GM18517 (cell line): ENCODE measurements around the gene TMEM54.

Experiments
- ATAC-seq: cut with Tn5 transposase; IDR thresholded peaks from one replicate; pipeline ENCODE4 v1.9.1; 2021; ENCODE audit warnings: mild to moderate bottlenecking, moderate library complexity; ENCODE audit not compliant: unreplicated experiment

Gene TMEM54

GRCh38 chr1:32900956-32901822 lies at the start of gene TMEM54:
Gene TMEM54, minus strand, starts transcription at chr1:32901389. Its CDS starts 151 bp downstream, at chr1:32901238.
- no peak for ATAC-seq

DNA sequence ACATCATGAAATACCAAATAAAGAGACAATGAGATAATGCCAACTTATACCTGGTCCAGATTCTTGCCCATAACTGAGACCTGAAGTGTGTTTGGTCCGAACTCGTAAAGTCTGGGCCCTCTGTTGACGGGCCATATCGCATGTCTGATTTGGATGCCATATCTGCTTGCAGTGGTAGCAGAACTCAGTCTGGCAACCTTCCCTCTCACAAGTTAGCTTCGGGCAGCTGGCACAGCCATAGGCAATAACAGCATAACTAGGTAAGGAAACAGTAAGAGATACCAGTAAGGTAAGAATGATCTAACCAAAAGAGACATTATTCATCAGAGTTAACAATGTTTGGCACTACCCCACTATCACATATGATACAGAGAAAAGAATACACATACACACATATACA lies 48.3 kb upstream of the TMEM54 start:
- no peak for ATAC-seq

DNA sequence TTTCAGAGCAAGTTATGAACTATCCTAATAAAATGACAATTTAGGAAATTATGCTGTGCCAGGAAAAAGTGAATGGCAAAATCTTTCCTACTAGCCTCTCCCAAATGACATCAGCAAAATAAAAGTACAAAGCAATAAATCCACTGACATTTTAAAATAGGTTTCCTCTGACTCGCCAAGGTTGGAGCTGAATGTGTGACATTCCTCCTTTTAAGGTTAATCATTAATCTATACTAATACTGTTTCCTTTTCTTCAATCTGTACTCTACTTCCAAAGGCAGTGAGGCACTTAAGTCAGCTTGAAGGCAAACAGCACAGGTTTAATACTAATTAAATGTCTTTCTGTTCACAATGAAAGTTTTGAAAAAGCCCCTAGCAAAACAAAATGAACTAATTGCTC lies 47.7 kb upstream of the TMEM54 start:
- ATAC-seq = no peak

GRCh38 chr1:32948390-32948722 lies 47.2 kb upstream of the TMEM54 start:
- no peak for ATAC-seq

GRCh38 chr1:32947669-32948389 lies 46.6 kb upstream of the TMEM54 start:
- ATAC-seq = no peak

DNA sequence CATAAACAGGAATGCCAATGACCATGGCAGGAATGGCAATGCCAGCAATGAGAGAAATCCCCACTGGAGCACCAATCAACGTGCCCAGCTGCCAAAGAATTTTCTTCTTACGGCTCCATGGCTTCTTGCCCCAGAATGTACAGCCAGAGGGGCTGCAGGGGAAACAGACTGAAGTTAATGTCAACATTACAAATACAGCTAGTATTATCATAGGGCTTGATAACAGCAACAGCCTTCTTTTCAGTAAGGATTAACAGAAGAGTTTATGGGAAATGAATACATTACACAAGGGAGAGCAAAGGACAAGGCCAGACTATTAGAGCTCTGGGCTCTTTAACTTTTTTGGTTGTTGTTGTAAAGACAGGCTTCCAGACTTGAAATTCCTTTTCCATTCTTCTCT lies 45.2 kb upstream of the TMEM54 start:
- ATAC-seq = no peak

DNA sequence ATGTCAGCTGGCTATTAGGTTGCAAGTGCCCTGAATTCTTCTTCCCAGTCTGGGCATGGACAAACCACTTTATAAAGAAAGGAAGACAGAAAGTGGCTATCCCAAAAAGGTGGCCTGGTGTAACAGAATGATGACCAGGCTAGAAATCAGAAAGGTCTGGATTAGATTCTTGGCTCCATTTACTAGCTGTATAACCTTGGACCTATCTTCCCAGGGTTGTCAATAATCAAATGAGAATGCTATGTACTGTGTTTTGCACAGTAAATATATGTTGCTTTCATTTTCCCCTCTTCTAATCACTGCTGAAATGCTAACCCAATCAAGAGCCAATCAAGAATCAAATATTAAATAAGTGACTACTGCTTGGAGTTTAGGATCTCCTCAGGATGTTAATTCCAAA lies 43.0 kb upstream of the TMEM54 start:
- no peak for ATAC-seq

DNA sequence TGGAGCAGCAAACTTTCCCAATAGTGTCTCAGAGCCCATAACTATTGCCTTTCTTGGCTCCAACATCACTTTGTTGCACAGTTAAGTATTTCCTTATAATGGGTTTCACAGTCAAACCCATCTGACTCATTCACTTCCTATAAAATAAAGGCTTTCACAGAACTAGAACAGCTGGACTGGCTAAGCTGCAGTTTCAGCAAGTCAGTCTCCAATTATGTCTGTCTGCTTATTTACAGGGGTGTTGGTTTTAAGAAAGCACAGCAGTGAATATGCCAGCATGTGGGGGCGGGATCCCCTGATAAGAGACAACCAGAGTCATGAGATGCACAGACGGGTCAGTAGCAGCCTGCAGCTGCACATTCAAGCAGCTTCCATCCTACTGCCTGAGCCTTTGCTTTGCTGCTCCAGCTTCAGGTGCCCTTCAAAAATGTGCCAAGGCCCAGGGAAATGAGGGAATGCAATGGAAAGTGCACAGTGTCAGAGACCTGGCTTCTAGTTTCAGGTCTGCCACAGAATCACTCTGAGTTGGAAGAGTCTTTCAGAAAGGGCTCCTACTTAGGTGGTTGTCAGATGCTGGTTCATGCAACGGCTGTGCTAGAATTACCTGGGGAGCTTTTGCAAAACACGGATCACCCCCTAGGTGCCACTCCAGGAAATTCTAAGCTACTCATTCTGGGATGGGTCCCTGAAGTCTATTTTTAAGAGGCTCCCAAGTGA lies 38.6 kb upstream of the TMEM54 start:
- ATAC-seq = no peak

DNA sequence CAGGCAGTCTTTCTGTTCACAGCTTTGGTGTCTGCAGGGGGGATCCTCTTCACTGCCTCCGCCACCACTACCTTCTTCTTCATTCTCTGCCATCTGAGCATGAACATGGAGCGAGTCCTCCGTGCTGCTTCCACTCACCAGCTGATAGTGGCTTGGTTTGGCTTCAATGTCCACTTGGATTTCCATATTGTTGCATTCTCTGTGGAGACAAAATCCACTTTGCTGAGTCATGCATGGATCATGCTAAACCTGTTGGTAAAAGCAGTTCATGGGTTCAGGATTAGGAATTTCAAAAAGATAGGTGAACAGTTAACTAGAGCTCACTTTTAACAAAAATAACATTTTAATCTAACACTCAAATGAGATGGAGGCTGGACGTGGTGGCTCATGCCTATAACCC lies 35.9 kb upstream of the TMEM54 start:
- no peak for ATAC-seq

GRCh38 chr1:32934535-32934934 lies 33.3 kb upstream of the TMEM54 start:
- no peak for ATAC-seq

GRCh38 chr1:32933742-32934322 lies 32.6 kb upstream of the TMEM54 start:
- no peak for ATAC-seq

DNA sequence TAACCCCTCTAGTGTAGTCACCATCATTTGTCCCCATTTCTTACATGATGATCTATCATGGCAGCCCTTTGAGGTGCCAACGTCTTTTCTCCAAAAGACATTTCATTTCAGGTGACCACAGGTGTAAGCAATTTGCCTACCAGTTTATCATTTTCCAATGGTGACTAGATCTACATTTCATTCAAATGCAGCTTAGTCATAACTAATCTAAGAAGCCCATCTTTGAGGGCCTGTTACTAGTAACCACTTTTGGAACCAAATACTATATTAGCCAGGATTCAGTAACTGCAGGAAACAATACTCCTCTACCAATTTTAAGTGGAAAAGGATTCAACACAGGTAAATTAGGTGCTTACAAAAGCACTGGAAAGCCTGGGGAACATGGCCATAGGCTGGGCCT lies 30.6 kb upstream of the TMEM54 start:
- no peak for ATAC-seq

- no peak for ATAC-seq
Observed at GRCh38 chr1:32929366-32929765, 28.2 kb upstream of the TMEM54 start.

GRCh38 chr1:32928715-32929114 lies 27.5 kb upstream of the TMEM54 start:
- no peak for ATAC-seq

DNA sequence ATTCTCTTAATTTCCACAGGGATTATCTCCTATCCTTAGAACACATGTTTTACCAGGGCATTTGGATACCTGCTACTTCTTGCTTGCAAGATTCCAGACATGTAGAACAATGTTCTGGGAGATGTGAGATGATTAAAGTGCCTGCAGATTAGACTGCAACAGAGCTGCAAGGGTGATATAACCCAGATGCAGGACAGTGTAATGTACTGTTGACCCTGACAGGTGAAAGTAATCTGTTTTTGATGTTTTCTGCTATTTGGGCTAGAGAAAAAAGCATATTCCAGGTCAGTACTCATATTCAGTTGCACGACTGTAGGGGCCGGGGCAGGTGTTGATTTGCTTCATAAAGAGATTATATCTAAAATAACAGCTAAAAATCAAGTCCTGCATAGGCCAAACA lies 27.1 kb upstream of the TMEM54 start:
- no peak for ATAC-seq

DNA sequence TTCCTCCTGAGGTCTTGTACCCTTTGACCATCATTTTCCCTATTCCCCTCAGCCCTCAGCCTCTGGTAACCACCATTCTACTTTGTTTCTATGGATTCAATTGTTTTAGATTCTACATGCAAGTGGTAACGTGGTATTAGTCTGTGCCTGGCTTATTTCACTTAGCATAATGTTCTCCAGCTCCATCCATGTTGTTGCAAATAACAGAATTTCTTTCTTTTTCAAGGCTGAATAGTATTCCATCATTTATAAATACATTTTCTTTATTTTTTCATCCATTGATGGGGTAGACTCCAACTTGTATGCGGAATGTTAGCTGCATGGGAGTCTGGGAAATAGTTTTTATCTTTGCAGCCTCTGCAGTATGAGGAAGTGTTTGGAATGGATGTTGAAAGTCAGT lies 26.3 kb upstream of the TMEM54 start:
- ATAC-seq = no peak

GRCh38 chr1:32926562-32926961 lies 25.4 kb upstream of the TMEM54 start:
- no peak for ATAC-seq

GRCh38 chr1:32925403-32926162 lies 24.4 kb upstream of the TMEM54 start:
- ATAC-seq = no peak

DNA sequence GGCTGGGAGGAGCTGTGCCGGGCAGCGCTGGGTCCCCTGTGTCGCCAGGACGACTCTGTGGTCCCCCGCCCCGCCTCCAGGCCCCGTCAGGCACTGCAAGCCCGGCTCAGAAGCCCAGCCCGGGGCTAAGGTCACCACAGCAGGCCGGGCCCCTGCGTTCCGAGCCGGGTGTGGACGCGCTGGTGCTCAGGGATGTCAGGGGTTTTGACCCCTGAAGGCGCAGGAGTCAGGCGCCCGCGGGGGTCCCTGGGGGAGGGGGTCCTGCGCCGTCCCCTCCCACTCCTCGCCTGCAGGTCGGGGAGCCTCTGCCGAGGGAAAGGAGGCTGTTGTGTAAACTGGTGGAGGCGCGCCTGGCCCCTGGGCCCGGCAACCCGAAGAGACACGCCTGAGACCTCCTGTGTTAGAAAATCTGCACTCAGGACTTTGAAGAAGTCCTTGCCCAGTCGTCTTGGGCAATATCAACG lies 23.7 kb upstream of the TMEM54 start:
- no peak for ATAC-seq

DNA sequence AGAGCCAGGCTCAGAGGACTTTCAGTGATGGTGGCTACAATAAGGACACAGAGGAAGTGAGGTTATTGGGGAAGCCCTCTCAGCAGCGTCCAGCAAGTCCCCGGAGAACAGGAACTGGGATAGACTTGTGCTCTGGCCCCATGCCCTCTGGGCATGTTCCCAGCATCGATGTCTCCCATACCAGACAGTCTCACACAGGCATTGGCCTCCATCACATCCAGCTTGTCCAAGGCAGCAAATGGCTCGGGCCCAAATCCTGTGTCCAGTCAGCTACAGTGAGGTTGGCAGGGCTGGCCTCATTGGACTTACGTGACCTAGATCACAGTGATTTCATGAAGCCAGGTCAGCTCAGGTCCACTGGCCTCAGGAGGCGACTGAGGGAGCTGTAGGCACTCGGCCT lies 19.6 kb upstream of the TMEM54 start:
- ATAC-seq = no peak
